Left lobe of liver (tissue), 2 donors: ENCODE data around the gene AFF4. TPM values are rescaled to one million over a fixed set of nuclear protein-coding genes. Genes with fewer than 3 reads are reported as not detected.
"Not testable (repeated sequence)": the region's sequence is repeated elsewhere in the genome, so short reads cannot be mapped to it uniquely, and the experiment has no call there.

Experiments
- ATAC-seq: fragments of 200-7000 bp; cut with Tn5 transposase; one replicate; pipeline ENCODE4 v1.9.1; 2020; ENCODE audit warnings: mild to moderate bottlenecking, moderate library complexity
- DNase-seq: peaks from one replicate; pipeline ENCODE4 v3.0.0-alpha.2; 2020; ENCODE audit warnings: low spot score
- total RNA-seq: library from RNA; stranded (reverse); gene quantifications from one replicate; pipeline ENCODE4 v1.2.1, GENCODE V29; 2021
- donor health status: DM: no; HTN: no; CAD: no; lungs with moderate emphysema.
- donor health status: DM: no; HTN: yes; CAD: no.

Gene AFF4
- total RNA-seq, 1 donor from 2014 or later, result 17.4 TPM

GRCh38 chr5:132956166-132956799, 7.2 kb downstream of the AFF4 start:
- ATAC-seq, DNase-seq: not testable (repeated sequence)

GRCh38 chr5:132953710-132954109, 9.7 kb downstream of the AFF4 start:
- ATAC-seq (no peak), DNase-seq (no peak)

DNA sequence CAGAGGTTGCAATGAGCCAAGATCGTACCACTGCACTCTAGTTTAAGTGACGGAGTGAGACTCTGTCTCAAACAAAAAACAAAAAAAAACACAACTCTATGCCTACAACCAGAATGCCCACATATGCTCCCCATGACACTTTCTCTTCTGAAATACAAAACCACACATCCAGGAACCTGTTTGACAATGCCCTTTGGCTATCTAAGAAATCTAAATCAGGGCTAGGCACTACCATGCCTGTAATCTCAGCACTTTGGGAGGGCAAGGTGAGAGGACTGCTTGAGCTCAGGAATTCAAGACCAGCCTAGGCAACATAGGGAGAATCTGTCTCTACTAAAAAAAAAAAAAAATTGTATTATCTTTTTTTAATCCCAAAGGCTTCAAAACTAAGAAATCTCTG, 10.6 kb downstream of the AFF4 start:
- ATAC-seq, result no peak
- no peak for DNase-seq

DNA sequence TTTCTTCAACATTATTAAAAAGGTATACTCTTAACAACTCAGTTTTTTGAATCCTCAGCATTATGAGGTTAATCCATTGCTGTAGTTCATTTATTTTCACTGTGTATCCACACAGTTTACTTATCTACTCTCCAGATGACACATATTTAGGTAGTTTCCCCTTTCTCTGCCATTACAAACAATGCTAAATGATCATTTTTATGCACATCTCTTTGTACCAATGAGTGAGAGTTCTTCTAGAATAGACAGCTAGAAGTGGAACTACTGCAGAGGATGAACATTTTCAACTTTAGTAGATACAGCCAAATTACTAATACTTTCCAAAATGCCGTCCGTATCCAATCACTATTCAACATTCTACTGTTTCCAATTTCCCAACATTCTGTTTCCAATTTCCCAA, 11.5 kb downstream of the AFF4 start:
- DNase-seq, result no peak
- ATAC-seq, result no peak

DNA sequence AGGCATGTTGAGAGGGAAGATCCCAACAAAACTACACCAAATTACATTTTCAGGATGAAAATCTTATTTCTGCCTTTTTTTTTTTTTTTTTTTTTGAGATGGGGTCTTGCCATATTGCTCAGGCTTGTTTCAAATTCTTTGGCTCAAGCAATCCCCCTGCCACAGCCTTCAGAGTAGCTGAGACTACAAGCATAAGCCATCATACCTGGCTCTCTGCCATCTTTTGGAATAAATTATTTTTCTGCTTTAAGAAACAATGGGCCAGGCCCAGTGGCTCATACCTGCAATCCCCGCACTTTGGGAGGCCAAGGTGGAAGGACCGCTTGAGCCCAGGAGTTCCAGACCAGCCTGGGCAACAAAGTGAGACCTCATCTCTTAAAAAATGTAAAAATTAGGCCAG, 14.3 kb downstream of the AFF4 start:
- DNase-seq, result no peak
- ATAC-seq, result no peak

GRCh38 chr5:132947671-132948070, 15.8 kb downstream of the AFF4 start:
- DNase-seq, result no peak
- ATAC-seq, result no peak

DNA sequence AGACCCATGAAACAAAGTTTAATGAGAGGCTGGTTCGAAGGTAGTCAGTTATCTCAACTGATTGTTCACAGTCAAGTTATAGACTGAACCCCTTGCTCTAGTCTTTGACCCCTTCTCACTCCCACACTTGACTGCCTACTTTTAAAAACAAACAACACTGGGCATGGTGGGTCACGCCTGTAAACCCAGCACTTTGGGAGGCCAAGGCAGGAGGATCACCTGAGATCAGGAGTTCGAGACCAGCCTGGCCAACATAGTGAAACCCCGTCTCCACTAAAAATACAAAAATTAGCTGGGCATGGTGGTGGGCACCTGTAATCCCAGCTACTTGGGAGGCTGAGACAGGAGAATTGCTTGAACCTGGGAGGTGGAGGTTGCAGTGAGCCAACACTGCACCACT, 18.1 kb downstream of the AFF4 start:
- DNase-seq, ATAC-seq: not testable (repeated sequence)

- ATAC-seq, result peak; percentile 61
- DNase-seq, result no peak
These were observed 19.9 kb downstream of the AFF4 start for GRCh38 chr5:132943362-132944022.

GRCh38 chr5:132941331-132941730, 22.1 kb downstream of the AFF4 start:
- ATAC-seq (no peak), DNase-seq (no peak)

DNA sequence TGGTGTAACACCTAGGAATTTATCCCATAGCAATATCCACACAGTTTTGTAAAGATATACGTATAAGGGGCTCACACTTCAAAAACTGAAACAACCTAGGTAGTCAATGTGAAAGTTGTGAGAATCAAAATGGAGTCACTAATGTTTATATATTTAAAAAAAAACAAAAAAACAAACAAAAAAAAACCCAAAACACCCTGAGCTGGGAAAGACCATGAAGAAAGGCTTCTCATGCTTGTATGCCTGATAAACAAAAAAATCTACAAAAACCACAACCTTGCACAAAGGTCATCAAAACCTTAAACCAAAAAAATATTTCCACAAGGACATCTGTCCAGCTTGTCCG, 35.4 kb downstream of the AFF4 start:
- DNase-seq, result no peak
- ATAC-seq, result no peak

DNA sequence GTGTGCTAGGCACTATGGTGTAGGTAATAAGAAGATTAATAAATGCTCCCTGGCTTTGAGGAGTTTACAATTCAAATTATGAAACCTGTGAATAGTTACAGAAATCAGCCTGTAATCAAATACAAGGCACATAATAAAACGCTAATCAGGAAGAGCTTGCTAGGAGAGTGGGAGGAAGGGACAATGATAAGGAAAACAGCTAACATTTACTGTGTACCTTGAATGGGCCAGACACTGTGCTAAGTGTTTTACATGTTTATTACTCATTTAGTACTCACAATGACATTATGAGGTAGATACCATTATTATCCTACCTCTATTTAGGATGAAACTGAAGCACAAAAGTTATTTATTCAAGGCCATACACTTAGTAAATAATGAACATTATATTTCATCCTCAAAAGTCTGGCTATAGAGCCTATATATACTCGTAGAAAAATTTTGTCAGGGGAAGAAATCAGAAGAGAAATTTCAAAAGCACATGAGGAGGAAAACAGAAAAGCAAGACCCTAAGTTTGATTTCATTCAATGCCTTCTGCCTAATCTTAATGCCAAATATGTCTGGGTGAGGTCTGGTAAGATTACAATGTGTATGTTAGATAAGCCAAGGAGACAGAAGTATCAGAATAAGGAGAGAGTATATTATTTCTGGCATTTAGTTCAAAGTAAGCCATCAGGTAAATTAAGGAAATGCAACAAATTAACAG, 35.9 kb downstream of the AFF4 start:
- DNase-seq, result no peak
- ATAC-seq, result no peak

DNA sequence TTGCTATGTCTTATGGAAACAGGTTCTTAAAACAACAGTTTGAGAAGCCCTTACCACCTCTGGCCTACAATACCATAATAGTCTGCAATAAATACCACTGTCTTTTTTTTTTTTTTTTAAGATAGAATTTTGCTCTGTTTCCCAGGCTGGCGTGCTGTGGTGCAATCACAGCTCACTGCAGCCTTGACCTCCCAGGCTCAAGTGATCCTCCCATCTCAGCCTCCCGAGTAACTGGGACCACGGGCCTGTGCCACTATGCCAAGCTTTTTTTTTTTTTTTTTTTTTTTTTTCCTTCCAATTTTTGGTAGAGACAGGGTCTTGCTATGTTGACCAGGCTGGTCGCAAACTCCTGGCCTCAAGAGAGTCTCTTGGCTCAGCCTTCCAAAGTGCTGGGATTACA, 37.0 kb downstream of the AFF4 start:
- ATAC-seq (no peak), DNase-seq (no peak)

GRCh38 chr5:132916086-132916485, 47.3 kb downstream of the AFF4 start:
- DNase-seq, result no peak
- no peak for ATAC-seq

DNA sequence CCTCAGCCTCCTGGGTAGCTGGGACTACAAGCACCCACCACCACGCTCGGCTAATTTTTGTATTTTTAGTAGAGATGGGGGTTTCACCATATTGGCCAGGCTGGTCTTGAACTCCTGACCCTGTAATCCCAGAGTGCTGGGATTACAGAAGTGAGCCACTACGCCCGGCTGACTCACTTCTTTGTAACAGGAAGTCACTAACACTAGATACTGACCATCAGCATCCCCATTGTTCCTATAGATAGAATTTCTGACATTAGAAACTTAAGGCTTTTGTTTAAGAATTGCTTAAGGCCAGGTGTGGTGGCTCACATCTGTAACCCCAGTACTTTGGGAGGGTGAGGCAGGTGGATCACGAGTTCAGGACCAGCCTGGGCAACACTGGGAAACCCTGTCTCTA, 47.8 kb downstream of the AFF4 start:
- ATAC-seq (no peak), DNase-seq (no peak)

GRCh38 chr5:132909702-132910101, 53.7 kb downstream of the AFF4 start:
- no peak for ATAC-seq
- DNase-seq, result no peak

DNA sequence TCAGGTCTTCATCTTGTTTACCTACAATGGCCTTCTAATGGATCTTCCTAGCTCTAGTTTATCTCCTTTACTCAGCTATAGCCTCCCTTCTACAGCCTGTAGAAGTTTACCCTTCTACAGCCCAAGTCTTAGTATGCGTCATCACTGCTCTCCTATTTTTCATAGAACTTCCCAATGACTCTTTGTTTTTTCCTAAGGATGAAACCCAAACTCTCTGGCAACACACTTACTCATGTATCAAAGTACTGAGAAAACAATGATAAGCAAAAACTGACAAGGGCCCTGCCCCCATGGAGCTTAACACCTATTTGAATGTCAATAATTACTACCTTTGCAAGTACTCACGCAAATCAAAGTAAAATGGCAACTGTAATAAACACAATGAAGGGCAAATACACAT, 56.3 kb downstream of the AFF4 start:
- ATAC-seq (peak; percentile 9), DNase-seq (no peak)

- no peak for DNase-seq
These were observed 57.5 kb downstream of the AFF4 start for GRCh38 chr5:132905938-132906337.

DNA sequence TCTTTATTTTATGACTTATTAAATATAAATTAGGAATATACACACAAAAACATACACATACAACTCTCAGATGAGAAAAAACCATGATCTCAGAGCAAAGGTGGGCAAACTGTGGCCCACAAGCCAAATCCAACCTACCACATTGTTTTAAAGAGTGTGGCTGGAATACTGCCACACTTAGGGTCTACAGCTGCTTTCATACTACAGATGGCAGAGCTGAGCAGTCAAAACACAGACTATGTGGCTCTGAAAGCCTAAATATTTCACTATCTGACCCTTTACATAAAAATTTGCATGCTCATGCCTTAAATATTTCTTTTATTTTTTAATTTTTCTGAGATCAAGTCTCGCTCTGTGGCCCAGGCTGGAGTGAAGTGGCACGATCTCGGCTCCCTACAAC, 61.7 kb downstream of the AFF4 start:
- no peak for DNase-seq
- ATAC-seq, result no peak

More at GRCh38 chr5:132905938-132906337, 57.5 kb downstream of the AFF4 start:
- peak; percentile 83 for ATAC-seq

GRCh38 chr5:132901036-132901435, 62.4 kb downstream of the AFF4 start:
- DNase-seq (no peak), ATAC-seq (no peak)

DNA sequence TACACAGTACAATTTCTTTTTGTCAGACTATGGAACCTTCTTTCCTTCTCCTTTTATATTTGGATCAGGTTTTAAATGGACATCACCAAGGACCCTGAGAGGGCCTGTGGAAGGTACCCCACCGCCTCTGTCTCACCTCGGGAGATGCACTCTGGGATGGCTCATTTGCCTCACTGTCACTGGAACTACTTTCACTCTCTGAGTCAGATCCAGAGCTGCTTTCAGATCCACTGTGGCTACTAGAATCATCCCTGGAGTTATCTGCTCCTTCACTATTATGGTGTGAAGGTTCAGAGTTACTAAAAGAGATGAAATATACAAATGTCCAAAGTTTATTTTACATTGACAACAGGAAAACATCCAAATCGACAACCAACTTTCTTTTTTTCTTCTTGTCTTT, 65.3 kb downstream of the AFF4 start:
- DNase-seq (no peak), ATAC-seq (peak; percentile 15)

DNA sequence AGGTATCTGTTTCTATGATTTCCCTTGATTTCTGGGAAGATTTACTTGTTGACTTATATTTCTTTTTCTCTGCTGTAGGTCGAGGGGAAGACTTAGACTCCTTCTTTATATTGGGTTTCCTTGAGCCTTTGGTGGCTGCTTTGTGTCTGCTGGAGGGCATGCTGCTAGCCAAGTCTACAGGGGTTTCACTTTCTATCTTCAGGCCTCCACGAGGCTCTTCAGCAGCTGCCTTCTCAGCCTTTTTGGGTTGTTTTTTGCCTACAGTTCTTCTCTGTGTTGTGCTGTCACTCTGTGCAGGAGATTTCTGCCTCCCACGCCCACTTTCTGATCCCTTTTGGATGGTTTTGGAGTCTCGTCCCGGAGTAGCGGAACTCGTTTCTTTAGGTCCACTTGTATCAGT, 66.7 kb downstream of the AFF4 start:
- no peak for DNase-seq
- peak; percentile 16 for ATAC-seq

DNA sequence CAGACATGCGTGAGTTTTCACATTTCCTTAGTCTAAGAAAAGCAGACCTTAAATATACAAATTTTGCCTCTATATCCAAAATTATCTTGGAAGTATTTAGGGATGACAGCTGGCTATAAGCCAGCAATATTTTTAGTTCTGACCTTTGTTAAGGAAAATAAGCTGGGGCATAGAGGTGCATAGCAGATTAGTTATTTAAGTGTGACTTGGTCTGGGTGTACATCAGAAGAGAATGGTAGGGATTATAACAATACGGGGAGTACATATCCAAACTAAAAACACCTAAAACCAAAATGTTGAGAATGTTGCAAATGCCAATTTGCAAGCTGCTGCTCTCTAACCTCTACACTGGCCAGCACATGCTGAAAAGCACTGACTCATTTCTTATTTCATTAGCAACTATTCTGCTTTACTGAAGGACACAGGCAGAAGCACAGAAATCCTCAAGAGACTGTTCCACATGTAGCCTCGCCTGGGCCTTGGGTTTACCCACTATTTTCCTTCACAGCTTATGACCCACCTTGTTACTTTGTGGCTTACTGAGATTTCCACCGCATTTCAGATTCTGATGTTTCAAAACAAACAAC, 67.6 kb downstream of the AFF4 start:
- no peak for ATAC-seq

More for the DNA sequence above, 67.6 kb downstream of the AFF4 start:
- no peak for DNase-seq
